WI38 (cell line): ENCODE data around the gene SRBD1.

Source experiments
- H3K4me3 ChIP-seq: 2 replicates; pipeline ENCODE4 v1.5.1; 2011; ENCODE audit warnings: low read depth, mild to moderate bottlenecking, control low read depth, low read length
- TF ChIP-seq, protein P1 (sequence below): IDR thresholded peaks from 2 replicates; pipeline ENCODE4 v1.5.1; 2012; ENCODE audit warnings: low read depth, mild to moderate bottlenecking, control low read depth, low read length

Gene SRBD1

DNA sequence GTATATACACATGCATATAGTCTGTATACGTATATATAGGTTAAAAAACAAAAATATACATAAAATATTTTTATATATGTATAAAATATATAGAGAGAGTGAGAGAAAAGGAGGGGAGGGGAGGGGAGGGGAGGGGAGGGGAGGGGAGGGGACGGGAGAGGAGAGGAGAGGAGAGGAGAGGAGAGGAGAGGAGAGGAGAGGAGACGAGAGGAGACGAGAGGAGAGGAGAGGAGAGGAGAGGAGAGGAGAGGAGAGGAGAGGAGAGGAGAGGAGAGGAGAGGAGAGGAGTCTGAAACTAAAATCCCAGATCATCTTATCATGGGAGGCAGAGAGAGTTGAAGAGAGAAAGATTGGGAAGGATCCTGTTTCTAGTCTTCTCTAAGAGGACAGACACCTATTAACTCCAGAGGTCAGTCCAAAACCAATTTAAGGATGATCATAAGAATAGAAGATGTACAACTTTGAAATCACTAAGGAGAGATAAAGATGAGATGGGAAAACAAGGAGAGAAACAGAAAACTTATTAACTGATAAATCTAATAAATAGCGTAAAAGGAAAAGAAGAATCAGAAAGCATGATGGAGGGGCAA lies 195.4 kb downstream of the SRBD1 start:
- TF ChIP-seq, protein P1, sequence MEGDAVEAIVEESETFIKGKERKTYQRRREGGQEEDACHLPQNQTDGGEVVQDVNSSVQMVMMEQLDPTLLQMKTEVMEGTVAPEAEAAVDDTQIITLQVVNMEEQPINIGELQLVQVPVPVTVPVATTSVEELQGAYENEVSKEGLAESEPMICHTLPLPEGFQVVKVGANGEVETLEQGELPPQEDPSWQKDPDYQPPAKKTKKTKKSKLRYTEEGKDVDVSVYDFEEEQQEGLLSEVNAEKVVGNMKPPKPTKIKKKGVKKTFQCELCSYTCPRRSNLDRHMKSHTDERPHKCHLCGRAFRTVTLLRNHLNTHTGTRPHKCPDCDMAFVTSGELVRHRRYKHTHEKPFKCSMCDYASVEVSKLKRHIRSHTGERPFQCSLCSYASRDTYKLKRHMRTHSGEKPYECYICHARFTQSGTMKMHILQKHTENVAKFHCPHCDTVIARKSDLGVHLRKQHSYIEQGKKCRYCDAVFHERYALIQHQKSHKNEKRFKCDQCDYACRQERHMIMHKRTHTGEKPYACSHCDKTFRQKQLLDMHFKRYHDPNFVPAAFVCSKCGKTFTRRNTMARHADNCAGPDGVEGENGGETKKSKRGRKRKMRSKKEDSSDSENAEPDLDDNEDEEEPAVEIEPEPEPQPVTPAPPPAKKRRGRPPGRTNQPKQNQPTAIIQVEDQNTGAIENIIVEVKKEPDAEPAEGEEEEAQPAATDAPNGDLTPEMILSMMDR = no peak
- H3K4me3 ChIP-seq = no peak overlapping the region

DNA sequence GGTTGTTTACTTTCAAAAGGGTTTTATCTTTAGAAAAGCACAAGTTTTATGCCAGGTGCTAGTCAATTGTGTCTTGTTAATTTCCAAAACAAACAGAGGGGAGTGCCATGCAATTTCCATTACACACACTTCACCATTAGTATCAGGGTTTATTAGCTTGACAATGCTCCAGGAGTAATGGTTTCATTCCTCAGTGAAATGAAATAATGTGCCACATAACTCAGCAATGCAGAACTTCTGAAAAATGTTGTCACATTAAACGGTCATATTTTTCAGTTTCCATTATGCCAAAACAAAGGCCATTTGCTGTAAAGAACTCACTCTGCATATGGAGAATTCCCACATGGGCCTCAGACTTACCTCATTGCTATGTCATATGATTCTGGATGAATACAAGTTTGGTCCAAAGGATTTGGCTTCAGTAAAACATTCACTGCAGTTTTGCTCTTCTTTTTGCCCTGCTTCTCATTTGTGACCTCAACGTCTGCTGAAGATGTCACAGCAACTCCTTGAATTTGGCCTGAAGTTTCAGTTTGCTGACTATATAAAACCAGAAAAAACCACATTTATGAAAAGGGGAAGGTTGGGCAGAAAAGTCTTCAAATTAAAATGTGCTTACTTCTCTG lies 198.2 kb downstream of the SRBD1 start:
- H3K4me3 ChIP-seq = no peak overlapping the region
- TF ChIP-seq, protein P1 = no peak

DNA sequence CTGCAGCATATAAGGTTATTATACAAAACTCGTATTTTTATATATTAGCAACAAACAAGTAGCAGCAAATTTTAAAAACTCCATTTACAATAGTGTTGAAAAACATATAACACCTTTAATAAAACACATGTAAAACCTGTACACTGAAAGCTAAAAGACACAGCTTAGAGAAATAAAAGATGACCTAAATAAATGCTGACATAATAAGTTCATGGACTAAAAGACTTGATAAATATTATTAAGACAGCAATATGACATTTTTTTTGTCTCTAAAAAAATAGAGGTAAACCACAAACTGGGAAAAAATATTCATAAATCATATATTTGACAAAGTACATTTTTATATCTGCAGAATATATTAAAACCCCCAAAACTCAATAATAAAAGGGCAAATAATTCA lies 201.4 kb downstream of the SRBD1 start:
- TF ChIP-seq, protein P1 = no peak
- no peak overlapping the region for H3K4me3 ChIP-seq

DNA sequence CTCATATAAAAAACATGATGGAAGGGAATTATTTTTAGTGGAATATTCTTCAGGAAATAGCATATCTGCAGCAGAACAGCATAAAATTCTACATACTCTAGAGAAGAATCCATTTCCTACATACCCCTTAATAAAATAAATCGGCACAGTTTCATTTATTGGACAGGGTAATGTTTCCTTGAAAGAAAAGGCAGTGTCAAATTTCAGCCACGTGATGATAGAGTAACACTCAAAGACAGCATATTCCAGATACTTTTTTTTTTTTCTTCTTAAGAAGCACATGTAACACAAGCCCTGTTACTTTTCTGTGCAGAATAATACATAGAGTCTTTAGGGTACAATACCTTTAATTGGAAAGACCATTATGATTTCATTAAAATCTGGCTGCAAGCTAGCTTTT lies 204.4 kb downstream of the SRBD1 start:
- TF ChIP-seq, protein P1 = no peak

DNA sequence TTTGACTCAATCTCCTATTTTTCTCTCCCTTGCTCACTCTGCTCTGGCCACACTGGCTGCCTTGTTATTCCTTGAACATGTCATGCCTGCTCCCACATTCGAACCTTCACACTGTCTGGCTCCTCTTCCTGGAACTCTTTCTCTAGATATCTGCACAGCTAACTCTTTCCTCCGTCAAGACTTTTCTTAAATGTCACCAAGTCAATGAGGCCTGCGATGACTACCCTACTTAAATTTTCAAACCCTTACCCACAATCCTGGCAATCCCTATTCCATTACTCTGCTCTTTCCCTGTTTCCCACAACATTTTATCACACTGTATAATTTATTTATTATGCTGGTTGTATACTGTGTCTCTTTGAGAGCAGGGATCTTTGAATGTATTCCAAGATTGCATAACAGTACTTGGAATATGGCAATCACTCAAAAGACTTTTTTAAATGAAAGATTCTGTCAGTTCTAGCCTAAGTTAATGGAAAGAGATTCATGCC lies 206.2 kb downstream of the SRBD1 start:
- no peak overlapping the region for H3K4me3 ChIP-seq
- TF ChIP-seq, protein P1 = no peak

More for the DNA sequence above, 204.4 kb downstream of the SRBD1 start:
- H3K4me3 ChIP-seq = no peak overlapping the region

DNA sequence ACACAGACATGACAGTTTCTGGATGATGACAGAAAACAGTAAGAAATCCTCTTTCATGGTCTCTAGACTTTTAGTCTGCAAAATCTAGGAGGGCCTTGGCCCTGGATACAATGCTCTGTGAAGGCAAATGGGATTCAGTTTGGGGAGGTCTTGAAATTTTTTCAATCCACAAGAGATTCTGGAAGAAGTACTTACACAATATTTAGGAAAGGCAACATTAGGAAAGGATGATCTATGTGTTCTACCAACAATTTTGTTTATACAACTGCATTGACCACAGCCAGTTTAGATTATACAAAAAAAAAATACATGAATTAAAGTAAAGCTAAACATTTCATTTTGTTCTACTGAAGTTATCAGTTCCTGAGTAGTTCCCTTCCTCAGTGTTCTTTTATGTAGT lies 208.0 kb downstream of the SRBD1 start:
- TF ChIP-seq, protein P1 = no peak
- H3K4me3 ChIP-seq = no peak overlapping the region

DNA sequence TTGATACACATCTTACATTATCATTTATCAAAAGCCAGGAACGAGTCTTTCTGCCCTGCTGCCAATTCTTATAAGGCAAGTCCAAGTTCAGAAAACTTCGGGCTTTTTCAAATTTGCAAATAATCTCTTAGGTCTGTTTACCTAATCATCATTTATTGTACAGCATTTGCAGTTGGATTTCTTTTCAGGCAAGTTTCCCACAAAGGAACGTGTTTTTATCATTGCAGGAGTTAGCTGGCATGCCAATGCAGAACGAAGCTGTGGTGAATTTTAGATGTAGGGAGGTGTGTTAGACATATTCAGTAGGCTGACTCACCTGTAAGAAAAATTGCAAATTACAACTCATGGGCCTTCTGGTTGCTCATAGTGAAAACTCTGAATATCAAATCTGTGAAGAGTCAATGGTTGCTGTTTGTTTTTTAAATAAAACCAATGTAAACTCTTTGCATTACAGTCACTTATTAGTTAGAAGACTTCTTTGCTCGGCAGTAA lies 209.6 kb downstream of the SRBD1 start:
- TF ChIP-seq, protein P1 = no peak
- H3K4me3 ChIP-seq = no peak overlapping the region
